ENCODE measurements around the gene CMSS1.
A peak's percentile ranks its signal among the peaks of the same experiment; 100 is the strongest.

The CMSS1 gene

DNA sequence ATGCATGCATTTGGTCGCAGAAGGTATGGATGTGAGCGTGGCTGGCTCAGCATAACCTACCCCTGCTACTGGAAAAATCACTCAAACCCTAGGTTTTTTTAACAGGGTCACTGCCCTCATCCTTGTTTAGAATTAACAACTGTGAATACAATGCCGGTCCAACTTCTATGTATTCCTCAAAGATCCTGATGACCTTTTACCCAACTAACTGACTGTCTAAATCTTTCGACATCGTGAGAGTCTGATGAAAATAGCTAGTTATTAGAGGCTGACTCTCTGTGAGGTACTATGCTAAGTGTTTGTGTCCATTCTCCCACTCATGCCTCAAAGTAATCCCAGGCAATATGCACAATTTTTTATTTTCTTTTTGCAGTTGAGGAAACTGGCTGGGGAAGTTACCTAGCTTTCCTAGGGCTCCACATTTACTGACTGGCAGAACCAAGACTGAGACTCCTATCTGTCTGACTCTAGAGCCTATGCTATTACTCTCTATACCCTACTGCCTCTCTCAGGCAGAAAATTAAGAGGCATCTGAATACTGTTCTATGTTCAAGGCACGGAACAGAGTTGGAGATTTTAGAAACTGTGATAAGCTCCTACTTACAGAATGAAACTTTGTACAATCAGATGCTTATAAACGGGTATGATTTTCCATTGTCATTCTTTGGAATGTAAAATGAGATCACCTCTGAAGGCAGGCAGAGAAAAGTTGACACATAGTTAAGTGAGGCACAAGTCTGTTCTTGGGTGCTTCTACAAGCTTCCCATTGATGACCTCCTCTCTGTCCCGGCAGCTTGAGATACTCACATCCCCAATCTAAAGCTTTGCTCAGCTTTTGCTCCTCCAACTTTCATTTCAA is 240.3 kb downstream of the CMSS1 start:
- DNase-seq (ENCODE audit: low spot score) = no peak

DNA sequence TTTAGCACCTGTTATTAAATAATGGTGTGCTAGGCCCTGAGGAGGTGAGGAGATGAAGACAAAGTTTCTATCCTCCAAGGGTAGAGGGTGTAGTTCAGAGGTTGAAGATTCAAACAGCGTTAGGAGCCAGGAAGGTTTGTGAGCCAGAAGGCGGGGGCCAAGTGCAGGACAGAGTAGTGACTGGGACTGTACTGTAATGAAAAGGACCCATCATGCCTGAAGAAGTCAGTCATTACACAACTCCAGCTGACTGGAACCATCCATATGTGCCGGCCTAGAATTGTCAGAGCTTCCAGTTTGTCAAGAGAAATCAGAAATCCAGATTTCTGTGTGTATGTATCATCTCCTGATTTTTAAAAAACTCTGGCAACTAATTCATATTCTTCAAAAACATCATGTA is 241.8 kb downstream of the CMSS1 start:
- DNase-seq (ENCODE audit: low spot score) = no peak

DNA sequence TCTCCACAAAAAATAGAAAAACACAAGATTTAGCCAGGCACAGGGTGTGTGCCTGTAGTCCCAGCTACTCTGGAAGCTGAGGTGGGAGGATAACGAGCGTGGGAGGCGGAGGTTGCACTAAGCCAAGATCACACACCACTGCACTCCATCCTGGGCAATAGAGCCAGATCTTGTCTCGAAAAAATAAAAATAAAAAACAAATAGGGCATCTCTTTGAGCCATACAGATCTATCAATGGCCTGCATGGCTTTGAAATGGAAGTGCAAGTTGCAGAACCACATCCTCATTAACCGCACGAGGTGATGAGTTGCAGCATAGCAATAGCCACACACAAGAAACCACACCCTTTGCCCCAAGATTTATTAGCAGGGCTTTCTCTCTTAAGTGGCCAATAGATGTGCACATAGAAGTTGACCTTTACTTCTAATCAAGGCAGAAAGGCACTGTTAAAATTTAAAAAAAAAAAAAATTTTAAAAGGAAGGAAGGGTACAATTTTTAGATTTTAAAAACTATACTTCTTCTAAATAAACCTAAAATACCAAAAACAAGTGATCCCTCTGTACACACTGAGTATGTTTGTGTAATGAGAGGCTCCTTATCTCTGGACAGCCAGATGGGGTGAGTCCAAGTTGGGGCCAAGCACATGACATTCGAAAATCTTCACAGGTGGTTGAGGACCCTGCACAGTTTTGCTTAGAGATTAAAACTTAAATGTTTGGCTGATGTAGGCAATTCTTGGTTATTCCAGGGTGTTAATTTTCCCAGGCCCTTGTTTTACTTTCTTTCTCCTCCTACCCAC is 243.2 kb downstream of the CMSS1 start:
- DNase-seq (ENCODE audit: low spot score) = no peak

DNA sequence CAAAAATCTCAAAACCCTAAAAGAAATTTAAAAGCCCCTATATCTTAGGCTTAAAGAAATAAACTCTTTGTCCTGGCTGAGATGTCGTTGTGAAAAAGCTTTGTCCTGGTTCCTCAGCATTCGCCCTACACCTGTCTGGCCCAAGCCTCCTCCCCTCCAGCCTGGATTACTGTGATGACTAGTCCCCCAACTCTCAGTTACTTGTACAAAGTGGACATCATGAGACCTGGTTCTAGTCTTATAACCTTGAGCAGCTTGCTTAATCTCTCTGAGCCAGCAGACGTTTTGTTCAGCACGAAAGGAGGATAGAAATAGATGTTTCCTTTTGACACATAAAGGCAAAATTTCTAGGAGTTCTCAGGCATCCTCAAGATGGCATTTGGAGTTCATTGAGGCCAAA is 245.0 kb downstream of the CMSS1 start:
- no peak for DNase-seq (ENCODE audit: low spot score)

DNA sequence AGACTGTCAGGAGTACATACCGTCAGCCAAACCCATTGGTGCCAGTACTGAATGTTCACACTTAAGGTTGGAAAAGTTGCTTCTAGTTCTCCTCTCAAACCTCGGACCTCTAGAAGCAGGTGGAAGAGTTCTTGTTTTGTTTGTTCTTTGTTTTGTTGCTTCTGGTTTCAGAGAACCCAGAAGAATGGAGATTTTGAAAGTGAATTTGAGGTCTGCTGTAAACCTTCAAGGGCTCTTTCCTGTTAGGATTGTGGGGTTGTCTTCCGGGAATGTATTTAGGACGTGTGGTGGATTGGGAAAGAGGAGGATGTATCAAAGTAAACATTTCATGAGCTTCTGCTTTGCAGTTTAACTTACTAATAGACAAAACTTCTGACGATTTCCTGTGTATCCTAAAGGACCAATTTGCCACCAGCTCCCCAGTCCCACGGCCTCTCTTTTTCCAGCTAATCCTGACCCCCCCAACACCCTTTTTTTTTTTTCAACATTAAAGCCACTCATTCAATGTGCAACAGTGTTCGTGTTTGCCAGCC is 246.3 kb downstream of the CMSS1 start:
- DNase-seq (ENCODE audit: low spot score) = no peak

DNA sequence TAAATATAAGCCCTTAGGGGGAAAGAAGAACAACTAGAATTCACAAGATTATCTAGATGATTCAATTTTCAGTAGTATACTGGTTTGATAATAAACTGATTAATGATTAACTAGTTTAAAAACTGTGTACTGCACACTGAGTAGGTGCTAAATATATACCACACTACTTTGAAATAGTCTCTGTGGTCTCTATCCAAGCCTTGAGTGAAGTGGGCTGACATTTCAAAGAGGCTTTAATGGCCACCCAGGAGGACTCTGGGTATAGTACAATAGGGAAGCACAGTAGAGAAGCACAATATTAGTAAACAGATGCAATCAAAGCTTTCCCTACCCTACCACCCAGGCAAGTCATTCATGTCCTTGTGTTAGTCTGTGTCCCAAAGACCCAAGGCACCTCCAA is 249.9 kb downstream of the CMSS1 start:
- peak; percentile 22 for DNase-seq (ENCODE audit: low spot score)

DNA sequence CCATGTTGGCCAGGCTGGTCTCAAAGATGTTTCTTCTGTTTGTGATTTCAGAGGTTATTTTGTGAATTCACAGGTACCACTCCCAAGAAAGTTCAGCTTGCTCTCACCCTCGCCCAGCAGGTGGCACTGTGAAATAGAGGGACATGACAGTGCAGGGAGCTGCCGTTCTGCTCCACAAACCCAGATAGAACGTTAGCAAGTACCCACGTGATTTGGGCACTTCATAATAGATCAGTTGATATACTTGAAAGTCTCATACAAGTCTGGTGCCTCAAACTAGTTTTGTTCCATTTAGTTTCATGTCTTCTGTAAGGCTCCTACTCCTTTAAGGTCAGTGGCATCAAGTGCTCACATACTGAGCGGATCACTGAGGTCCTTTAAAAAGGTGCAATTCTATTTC is 251.2 kb downstream of the CMSS1 start:
- DNase-seq (ENCODE audit: low spot score) = peak; percentile 39

DNA sequence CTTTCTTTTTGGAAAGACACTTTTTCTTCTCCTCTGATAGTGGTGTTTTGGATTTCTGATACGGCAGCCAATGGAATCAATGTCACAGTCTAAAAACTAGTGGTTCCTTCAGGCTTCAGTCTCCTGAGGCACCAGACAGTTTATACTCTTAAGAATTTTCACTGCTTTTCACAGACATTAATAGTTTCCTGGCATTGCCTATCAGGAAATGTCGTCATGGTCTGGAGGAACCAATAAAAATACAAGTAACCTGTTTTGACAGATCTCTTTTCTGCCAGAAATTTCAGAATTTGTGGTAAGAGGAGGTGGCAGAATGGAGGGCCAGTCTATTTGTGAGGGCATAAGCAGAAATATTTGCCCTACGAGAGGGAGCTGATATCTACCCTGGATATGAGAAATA is 251.8 kb downstream of the CMSS1 start:
- no peak for DNase-seq (ENCODE audit: low spot score)

DNA sequence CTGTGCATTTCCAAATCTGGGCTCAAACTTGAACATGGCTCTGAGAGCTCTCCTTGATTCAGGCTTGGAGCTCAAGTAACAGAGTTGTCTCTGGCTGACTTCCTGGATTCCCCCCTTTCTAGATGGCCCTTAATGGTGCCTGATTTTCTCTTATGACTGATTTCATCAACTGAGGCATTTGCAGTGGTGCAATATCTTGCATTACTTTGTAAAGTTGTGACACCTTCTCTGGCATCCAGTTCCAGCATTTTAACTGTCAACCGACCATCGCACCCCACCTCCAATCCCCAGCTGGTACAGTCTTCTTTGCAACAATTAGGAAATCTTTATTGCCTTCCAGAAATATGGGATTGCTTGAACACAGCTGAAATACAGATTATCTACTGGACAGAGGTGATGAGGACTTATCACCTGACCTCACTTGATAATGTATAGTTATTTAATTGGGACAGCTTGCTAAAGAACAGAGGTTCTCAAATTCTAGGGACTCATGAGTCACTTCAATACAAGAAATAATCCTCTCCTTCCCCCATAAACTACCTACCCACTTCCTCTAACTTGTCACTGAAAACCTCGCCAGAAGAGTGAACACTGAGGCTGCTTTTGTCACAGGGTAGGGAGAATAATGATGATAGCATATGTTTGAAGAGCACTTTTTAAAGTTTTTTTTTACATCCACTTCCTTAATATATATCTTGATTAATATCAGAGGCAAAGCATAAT is 254.8 kb downstream of the CMSS1 start:
- no peak for DNase-seq (ENCODE audit: low spot score)

DNA sequence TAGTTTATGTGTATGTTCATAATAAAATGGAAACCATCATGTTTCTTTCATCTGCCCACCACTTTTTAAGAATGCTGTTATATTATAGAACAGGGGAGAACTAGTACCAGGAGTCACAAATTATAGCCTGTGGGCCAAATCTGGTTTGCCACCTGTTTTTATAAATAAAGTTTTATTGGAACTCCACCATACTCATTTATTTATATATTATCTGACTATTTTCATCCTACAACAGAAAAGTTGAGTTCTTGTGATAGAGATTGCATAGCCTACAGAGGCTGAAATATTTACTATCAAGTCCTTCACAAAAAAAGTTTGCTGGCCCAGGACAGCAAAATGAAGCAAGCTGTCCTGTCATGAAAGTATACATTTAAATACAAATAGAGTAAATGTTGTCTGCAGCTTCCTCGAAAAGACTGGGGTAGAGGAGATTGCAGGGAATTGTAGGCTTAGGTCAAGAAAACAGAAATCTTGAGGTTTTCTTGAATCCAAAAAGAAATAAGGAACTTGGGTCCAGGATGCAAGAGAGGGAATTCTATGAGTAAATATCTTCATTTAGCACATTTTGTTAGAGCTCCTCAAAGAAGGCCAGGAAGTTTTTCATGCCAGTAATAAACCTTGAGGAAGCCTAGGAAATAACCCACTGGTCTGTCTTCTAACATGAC is 255.5 kb downstream of the CMSS1 start:
- DNase-seq (ENCODE audit: low spot score) = no peak

DNA sequence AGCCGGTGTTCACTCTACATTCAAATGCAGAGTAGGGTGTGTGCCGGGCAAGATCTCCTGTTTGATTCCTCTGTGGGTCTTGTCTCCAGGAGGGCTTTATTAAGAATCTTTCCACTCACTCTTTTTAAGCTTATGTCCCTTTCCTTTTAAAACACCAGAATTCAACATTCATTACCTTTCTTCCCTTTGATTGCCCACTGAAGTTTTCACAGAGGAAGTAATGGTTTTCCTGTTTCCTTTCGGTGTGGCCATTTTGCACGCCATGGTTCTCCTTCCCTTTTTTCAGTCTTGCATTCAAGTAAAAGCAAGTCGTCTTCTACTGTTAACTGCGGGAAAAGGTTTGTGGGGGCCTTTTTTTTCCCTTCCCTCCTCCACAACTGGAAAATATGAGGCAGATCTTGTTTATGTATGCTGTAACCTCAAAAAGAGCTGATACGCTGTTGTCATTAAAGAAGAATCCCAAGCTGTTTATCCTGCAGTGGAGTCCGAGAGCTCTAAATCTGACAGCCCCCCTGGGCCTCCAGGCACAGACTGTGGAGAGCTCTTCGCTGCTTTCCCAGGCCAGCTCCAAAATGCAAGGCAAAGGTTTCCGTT is 256.1 kb downstream of the CMSS1 start:
- DNase-seq (ENCODE audit: low spot score) = no peak

DNA sequence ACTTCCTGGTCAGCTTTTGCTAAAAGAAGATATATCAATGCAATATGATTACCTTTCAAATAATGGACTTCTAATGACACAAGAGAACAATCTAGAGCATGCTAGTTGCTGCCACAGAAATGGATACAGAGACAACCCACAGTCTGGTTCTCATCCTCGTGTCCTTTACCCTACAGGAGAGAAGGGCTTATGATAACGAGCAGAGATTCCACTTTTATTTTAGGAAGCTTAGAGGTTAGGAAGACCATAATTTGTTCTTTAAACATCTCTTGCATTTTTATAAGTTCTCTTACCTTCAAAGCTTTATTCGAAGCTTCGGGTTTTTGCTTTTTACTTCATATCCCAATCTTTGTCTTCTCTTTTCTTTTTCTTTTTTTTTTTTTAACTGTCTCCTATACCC is 257.5 kb downstream of the CMSS1 start:
- no peak for DNase-seq (ENCODE audit: low spot score)

DNA sequence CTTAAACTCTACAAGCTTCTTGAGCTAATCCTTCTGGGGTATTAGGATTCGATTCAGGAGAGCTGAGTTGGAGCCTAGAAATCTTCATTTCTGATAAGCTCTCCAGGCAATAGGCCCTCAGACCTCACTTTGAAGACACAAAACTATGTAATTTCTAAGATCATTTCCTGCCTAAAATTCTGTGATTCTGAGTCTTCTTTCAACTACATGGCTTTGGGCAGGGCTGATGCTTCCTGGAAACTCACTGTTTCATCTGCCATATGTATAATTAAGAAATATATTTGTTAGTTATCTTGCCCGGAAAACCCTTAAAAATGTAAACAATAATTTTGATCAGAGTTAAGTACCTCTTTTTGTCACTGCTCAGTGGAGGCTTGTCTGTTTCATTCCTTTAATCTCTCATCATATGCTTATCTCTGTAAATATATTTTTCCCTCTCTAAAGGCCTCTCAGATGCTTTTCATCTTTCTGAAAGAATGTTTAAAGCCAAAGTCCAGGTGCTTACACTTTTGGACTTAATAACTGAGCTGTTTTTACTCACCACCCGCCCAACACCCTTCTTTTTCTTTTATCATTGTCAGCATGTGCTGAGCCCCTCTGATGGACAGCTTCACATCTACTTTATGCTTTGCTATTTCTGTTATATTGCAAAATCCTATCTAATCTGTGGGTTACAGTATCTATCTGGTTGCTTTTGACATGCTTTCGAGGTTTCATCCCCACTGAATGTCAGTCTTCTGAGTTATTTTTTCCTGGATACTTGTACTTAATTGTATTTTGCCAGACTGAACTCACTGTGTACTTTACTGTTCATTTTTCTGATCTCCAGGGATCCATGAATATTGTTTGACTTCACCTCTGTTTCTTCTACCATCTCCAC is 258.4 kb downstream of the CMSS1 start:
- no peak for DNase-seq (ENCODE audit: low spot score)

DNA sequence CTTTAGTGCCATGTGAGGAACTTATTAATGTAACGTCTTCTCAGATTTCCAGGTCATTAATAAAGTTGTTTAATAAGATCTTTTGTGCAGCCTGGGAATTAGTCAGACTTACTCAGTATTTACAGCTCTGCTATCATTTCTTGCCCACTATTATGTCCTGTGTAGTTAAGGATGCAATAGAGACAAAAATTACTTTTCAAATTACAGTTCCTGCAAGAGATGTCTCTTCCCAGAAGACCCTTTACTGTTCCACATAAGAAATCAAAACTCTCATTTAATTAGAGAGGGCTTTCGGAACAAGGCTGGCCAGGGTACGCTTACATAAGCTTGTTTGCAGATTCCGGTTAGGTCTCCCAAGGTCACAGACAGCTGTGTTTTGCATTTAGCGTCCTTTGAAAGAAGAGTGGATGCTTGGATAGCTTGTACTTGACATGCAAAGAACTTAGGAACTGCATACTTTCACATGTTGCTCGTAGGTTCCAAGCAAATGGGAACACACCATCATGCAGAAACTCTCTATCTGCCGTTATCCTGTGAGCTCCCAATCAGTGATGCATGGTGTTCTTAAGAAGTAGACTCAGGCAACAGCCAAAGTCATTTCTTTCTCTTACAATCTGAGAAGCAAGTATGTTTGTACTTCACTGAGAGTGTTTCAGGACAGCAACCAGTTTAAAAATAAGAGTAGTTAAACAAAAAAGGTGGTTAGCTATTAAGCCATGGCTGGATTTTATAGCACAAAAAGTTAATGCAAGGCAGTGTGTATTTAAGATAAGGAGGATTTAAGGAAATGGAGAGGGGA is 259.3 kb downstream of the CMSS1 start:
- DNase-seq (ENCODE audit: low spot score) = no peak

DNA sequence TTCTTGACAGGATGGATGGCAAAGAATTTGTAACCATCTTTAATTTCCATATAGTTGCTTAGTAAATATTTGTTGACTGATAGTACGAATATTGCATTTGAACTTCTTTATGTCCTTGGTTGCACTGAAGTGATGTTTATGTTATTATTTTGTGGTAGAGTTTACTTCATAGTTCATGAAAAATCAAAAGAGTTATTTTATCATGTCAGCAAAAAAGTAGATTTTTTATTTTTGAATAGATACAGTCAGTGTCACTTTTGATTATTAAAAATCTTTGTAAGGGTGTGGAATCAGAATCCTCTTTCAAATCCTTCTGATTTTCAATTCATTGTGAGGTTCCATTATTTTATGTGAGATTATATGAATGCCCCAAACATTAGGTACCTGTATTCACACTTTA is 261.7 kb downstream of the CMSS1 start:
- DNase-seq (ENCODE audit: low spot score) = no peak

DNA sequence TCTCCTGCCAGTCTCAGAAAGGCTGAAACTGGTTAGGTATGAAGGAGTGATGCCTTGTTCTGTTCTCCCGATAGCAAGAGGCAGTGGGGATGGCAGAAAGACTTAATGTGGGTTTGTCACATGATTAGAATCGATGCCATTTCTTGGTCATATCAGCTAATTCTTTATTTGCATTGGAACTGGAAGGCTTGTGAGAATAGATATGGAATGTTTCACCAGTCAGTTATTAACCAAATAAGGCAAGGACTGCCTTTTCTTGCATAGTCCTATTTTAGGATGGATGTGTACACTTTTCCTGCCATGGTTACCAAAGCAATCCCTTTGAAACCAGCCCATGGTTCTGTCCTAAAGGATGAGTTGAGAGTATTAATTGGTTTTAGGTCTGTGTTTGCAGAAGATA is 262.9 kb downstream of the CMSS1 start:
- no peak for DNase-seq (ENCODE audit: low spot score)

DNA sequence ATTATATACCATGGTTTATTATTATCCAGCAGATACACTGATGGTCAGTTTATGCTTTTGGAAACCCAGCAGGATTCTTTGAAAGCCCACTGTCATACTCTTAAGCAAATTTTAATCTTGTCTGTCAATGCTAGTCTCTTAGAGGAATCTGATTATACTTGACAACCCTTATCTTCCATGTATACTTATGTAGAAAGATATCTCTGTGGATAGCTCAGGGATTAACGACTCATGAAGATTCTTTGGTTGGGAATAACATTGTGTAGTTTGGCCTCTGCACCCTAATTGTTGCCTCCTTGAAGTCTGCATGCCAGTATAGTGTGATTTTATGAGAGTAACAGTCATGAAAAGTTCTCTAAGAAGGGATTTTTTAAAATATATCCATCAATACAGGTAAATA is 263.6 kb downstream of the CMSS1 start:
- DNase-seq (ENCODE audit: low spot score) = no peak

DNA sequence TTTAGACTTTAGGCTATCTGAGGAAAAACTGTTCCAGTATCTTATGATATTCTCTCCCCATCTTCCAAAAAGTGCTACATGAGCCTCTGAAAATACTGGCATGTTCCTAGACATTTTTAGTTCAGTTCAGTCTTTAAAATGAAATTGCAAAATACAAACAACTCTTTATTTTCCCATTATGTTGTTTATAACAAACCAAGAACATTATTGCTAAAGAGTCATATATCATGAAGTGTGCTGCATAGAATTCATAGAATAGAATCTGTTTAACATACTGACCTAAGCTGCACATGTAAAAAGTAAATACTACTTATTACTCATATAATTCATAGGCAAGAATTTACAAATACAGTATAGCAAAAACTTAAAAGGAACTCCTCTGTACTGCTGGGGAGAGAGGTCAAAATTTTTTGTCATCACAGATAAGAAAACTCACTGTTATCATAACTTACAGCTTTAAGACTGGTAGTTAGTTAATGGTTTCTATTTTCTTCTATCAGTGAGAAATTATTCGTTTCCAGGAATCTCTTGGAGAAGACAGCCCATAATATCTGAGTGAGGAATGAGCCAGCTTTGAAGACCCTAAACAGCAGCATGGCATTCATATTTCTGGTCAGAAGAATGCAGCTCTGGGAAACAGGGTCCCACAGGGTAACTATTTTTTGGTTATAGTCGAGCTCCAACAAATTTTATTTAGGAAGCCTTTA is 264.5 kb downstream of the CMSS1 start:
- DNase-seq (ENCODE audit: low spot score) = no peak

DNA sequence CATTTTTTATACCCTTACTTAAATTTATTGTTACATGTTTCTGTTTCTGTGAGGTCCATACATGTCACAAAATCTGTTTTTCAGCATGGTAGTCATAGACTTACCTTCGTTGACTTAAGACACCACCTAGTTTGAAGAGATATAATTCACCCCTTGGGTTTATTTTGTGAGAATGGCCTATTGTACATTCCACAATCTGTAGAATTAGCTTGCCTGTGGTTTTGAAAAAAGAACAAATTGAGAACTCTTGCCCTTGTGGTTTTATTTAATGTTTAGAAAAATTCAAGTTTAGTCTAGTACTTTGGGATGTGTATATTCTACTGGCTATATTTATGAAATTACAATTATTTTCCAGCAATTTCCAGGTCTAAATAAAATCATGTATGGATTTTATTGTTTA is 265.1 kb downstream of the CMSS1 start:
- DNase-seq (ENCODE audit: low spot score) = no peak

Data from LoVo (cell line).